Endothelial cell of umbilical vein (primary cell): ENCODE results near the gene TXNDC12.

ENCODE experiments used
- EZH2 ChIP-seq: IDR thresholded peaks from 2 replicates; pipeline ENCODE4 v1.6.1; 2012; ENCODE audit warnings: borderline replicate concordance, low read depth, mild to moderate bottlenecking, moderate library complexity, low read length, inconsistent platforms; ENCODE audit not compliant: severe bottlenecking
- FOS ChIP-seq: IDR thresholded peaks from 2 replicates; pipeline ENCODE4 v1.6.1; 2011; ENCODE audit warnings: mild to moderate bottlenecking, low read length, moderate library complexity, borderline replicate concordance; ENCODE audit not compliant: insufficient read depth
- GATA2 ChIP-seq: IDR thresholded peaks from 2 replicates; pipeline ENCODE4 v1.7.0; 2011; ENCODE audit warnings: low read depth, mild to moderate bottlenecking, moderate library complexity, mixed read lengths, low read length; ENCODE audit not compliant: insufficient read length, insufficient read depth
- POLR2A ChIP-seq: IDR thresholded peaks from 2 replicates; pipeline ENCODE4 v1.6.1; 2012; ENCODE audit warnings: low read depth, mild to moderate bottlenecking, control low read depth, low read length
- POLR2AphosphoS5 ChIP-seq: IDR thresholded peaks from 2 replicates; pipeline ENCODE4 v1.6.1; 2012; ENCODE audit warnings: low read depth, mild to moderate bottlenecking, control low read depth, low read length, moderate library complexity; ENCODE audit not compliant: insufficient read depth
- TF ChIP-seq, protein P1 (sequence below), 2 donors: IDR thresholded peaks; 1 replicate in 1 of 2; 2 replicates in 1 of 2; pipeline ENCODE4 v1.5.1; 2011; ENCODE audit warnings: low read length in 2 of 2, mild to moderate bottlenecking in 2 of 2, moderate library complexity in 2 of 2, control low read depth in 1 of 2, inconsistent platforms in 1 of 2, low read depth in 1 of 2; ENCODE audit not compliant: insufficient read depth in 1 of 2; ENCODE audit errors: extremely low read depth in 1 of 2
- TF ChIP-seq, protein P2 (sequence below): IDR thresholded peaks from 2 replicates; pipeline ENCODE4 v1.6.1; 2011; ENCODE audit not compliant: insufficient read depth, insufficient read length

GRCh38 chr1:51990478-51990965, 64.5 kb downstream of the TXNDC12 start, which contains the start of gene RAB3B:
- TF ChIP-seq POLR2A (peak; percentile 50), POLR2AphosphoS5 (peak; percentile 50), EZH2 (no peak), GATA2 (no peak), FOS (no peak)
- TF ChIP-seq, protein P1, sequence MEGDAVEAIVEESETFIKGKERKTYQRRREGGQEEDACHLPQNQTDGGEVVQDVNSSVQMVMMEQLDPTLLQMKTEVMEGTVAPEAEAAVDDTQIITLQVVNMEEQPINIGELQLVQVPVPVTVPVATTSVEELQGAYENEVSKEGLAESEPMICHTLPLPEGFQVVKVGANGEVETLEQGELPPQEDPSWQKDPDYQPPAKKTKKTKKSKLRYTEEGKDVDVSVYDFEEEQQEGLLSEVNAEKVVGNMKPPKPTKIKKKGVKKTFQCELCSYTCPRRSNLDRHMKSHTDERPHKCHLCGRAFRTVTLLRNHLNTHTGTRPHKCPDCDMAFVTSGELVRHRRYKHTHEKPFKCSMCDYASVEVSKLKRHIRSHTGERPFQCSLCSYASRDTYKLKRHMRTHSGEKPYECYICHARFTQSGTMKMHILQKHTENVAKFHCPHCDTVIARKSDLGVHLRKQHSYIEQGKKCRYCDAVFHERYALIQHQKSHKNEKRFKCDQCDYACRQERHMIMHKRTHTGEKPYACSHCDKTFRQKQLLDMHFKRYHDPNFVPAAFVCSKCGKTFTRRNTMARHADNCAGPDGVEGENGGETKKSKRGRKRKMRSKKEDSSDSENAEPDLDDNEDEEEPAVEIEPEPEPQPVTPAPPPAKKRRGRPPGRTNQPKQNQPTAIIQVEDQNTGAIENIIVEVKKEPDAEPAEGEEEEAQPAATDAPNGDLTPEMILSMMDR (IDR thresholded peaks at IDR 0.05; ENCODE audit: extremely low read depth in 1 of 2, insufficient read depth in 1 of 2, low read depth in 1 of 2, low read length in 2 of 2): no peak
- TF ChIP-seq, protein P2, sequence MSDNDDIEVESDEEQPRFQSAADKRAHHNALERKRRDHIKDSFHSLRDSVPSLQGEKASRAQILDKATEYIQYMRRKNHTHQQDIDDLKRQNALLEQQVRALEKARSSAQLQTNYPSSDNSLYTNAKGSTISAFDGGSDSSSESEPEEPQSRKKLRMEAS: no peak
